HepG2 (cell line): Measurements from ENCODE around the gene FNDC3B. TPM values are rescaled to one million over a fixed set of nuclear protein-coding genes. Genes with fewer than 3 reads are reported as not detected.

Experiments
- ATF7 ChIP-seq, 2 experiments: fragments of 450-650 bp in 1 of 2; sonication (generic) in 1 of 2; formaldehyde crosslinking in 1 of 2; IDR thresholded peaks; 2 replicates each; pipeline versions ENCODE4 v1.4.0 to v1.6.1; 2016 to 2020; ENCODE audit warnings: antibody characterized with exemption in 1 of 2, mild to moderate bottlenecking in 1 of 2, missing genetic modification reagents in 1 of 2
- GLI4 ChIP-seq: sonication (generic); formaldehyde crosslinking; IDR thresholded peaks from 2 replicates; pipeline ENCODE4 v1.5.1; 2020; ENCODE audit warnings: missing genetic modification reagents, mild to moderate bottlenecking, moderate library complexity, borderline replicate concordance
- HNF1A ChIP-seq, 2 experiments: sonication (generic) in 1 of 2; formaldehyde crosslinking in 1 of 2; IDR thresholded peaks; 2 replicates each; pipeline versions ENCODE4 v1.4.0 to v1.6.1; 2016 to 2020; ENCODE audit warnings: borderline replicate concordance in 1 of 2, low read depth in 1 of 2, mild to moderate bottlenecking in 1 of 2, missing genetic modification reagents in 1 of 2
- KAT7 ChIP-seq: IDR thresholded peaks from 2 replicates; pipeline ENCODE4 v1.6.1; 2018; ENCODE audit warnings: borderline replicate concordance, missing compliant biosample characterization
- MAZ ChIP-seq, 2 experiments: sonication (generic) in 1 of 2; formaldehyde crosslinking in 1 of 2; IDR thresholded peaks; 2 replicates each; pipeline versions ENCODE4 v1.5.0 to v1.6.1; 2012 to 2020; ENCODE audit warnings: low read depth in 2 of 2, mild to moderate bottlenecking in 2 of 2, borderline replicate concordance in 1 of 2, improper control_type of control experiment in 1 of 2, low read length in 1 of 2, missing genetic modification reagents in 1 of 2, moderate library complexity in 1 of 2
- MLX ChIP-seq: IDR thresholded peaks from 2 replicates; pipeline ENCODE4 v1.6.1; 2016
- MTA3 ChIP-seq: sonication (generic); formaldehyde crosslinking; IDR thresholded peaks from 2 replicates; pipeline ENCODE4 v1.4.0; 2020; ENCODE audit warnings: missing genetic modification reagents
- MYC ChIP-seq: sonication (generic); formaldehyde crosslinking; IDR thresholded peaks from 2 replicates; pipeline ENCODE4 v1.9.0; 2021; ENCODE audit warnings: missing genetic modification reagents, borderline replicate concordance
- NFKB2 ChIP-seq: sonication (generic); formaldehyde crosslinking; IDR thresholded peaks from 2 replicates; pipeline ENCODE4 v1.4.0; 2020; ENCODE audit warnings: missing genetic modification reagents, borderline replicate concordance
- SMAD9 ChIP-seq: sonication (generic); formaldehyde crosslinking; IDR thresholded peaks from 2 replicates; pipeline ENCODE4 v1.5.1; 2020; ENCODE audit warnings: mild to moderate bottlenecking, missing genetic modification reagents
- SNAI1 ChIP-seq: sonication (generic); formaldehyde crosslinking; IDR thresholded peaks from 2 replicates; pipeline ENCODE4 v1.5.0; 2020; ENCODE audit warnings: mild to moderate bottlenecking, missing genetic modification reagents, borderline replicate concordance
- SOX6 ChIP-seq, 2 experiments: fragments of 450-650 bp in 1 of 2; sonication (generic) in 1 of 2; formaldehyde crosslinking in 1 of 2; IDR thresholded peaks; 2 replicates each; pipeline versions ENCODE4 v1.4.0 to v1.6.1; 2017 to 2020; ENCODE audit warnings: antibody characterized with exemption in 1 of 2, mild to moderate bottlenecking in 1 of 2, missing genetic modification reagents in 1 of 2
- TBX3 ChIP-seq: fragments of 450-650 bp; IDR thresholded peaks from 2 replicates; pipeline ENCODE4 v1.6.1; 2017; ENCODE audit warnings: antibody characterized with exemption, mild to moderate bottlenecking, inconsistent platforms, borderline replicate concordance
- TFAP4 ChIP-seq: sonication (generic); IDR thresholded peaks from 2 replicates; pipeline ENCODE4 v1.6.1; 2016; ENCODE audit warnings: low read depth, borderline replicate concordance
- ZBTB42 ChIP-seq: sonication (generic); formaldehyde crosslinking; IDR thresholded peaks from 2 replicates; pipeline ENCODE4 v1.5.0; 2020; ENCODE audit warnings: mild to moderate bottlenecking, missing genetic modification reagents
- ZKSCAN5 ChIP-seq: sonication (generic); formaldehyde crosslinking; IDR thresholded peaks from 2 replicates; pipeline ENCODE4 v1.5.1; 2020; ENCODE audit warnings: mild to moderate bottlenecking, missing genetic modification reagents
- ZNF687 ChIP-seq: sonication (generic); formaldehyde crosslinking; IDR thresholded peaks from 2 replicates; pipeline ENCODE4 v1.5.1; 2020; ENCODE audit warnings: mild to moderate bottlenecking, missing genetic modification reagents, moderate library complexity
- ZNF766 ChIP-seq: sonication (generic); formaldehyde crosslinking; IDR thresholded peaks from 2 replicates; pipeline ENCODE4 v1.5.0; 2020; ENCODE audit warnings: missing genetic modification reagents, borderline replicate concordance
- polyA plus RNA-seq, 8 experiments: library from polyadenylated mRNA; depleted of rRNA in 3 of 8; stranded (reverse) in 7 of 8; unstranded in 1 of 8; fragments of >200 nt; fragmentation: Illumina TruSeq in 4 of 8; extraction: Trizol in 4 of 8; gene quantifications; 2 replicates each; pipeline versions ENCODE4 v1.2.1 to v1.2.3, GENCODE V29; 2011 to 2016; ENCODE audit warnings: low read depth in 4 of 8, missing spikeins in 1 of 8, mixed read lengths in 1 of 8; ENCODE audit not compliant: insufficient read depth in 1 of 8
- total RNA-seq, 5 experiments: library from RNA; depleted of rRNA; stranded (reverse); fragments of >200 nt; fragmentation: Illumina TruSeq; extraction: Trizol; gene quantifications; 2 replicates each; pipeline ENCODE4 v1.2.3, GENCODE V29; 2016; ENCODE audit warnings: low read depth in 1 of 5

The FNDC3B gene
- total and polyA plus RNA-seq, 2 of the 13 experiments (the other 11 are each of a cell fraction or from before 2014, with no cell fraction given), result 74.8 to 103 TPM

GRCh38 chr3:172101107-172101506 lies 61.7 kb downstream of the FNDC3B start (continued):
- TF ChIP-seq HNF1A (IDR thresholded peaks at IDR 0.05; ENCODE audit: low read depth) (peak; percentile 63), HNF1A (CRISPR knock-in tag; IDR thresholded peaks at IDR 0.05; ENCODE audit: borderline replicate concordance) (peak; percentile 87; the same call in 1 of the 2 replicates), GLI4 (CRISPR knock-in tag) (no peak), MTA3 (CRISPR knock-in tag) (no peak), SOX6 (IDR thresholded peaks at IDR 0.05) (no peak), SOX6 (CRISPR knock-in tag; IDR thresholded peaks at IDR 0.05) (peak; percentile 95), MYC (CRISPR knock-in tag) (no peak), ZNF766 (CRISPR knock-in tag) (no peak), TBX3 (no peak), TFAP4 (peak; percentile 92), KAT7 (no peak; the same call in 1 of the 2 replicates), MAZ (IDR thresholded peaks at IDR 0.05; ENCODE audit: borderline replicate concordance, low read depth, low read length) (no peak), MAZ (CRISPR knock-in tag; IDR thresholded peaks at IDR 0.05; ENCODE audit: low read depth) (no peak), SMAD9 (CRISPR knock-in tag) (no peak), NFKB2 (CRISPR knock-in tag) (no peak), ZNF687 (CRISPR knock-in tag) (no peak), SNAI1 (CRISPR knock-in tag) (no peak), ATF7 (IDR thresholded peaks at IDR 0.05) (no peak), ATF7 (CRISPR knock-in tag; IDR thresholded peaks at IDR 0.05) (no peak), ZBTB42 (CRISPR knock-in tag) (no peak), ZKSCAN5 (CRISPR knock-in tag) (no peak), MLX (CRISPR knock-in tag) (peak; percentile 61; the same call in 1 of the 2 replicates)
